ENCODE measurements around the gene SPAG17. TPM values are rescaled to one million over a fixed set of nuclear protein-coding genes. Genes with fewer than 3 reads are reported as not detected.

The SPAG17 gene
- total RNA-seq, 2 experiments from 2014 or later: not detected

GRCh38 chr1:118219438-118219837, 34.4 kb upstream of the SPAG17 start:
- Histone ChIP-seq H3K4me1 (ENCODE audit: insufficient read depth, low read length, poor library complexity, severe bottlenecking) (no peaks in the 10 kb centered on the region), H3K4me3 (ENCODE audit: low read depth, low read length, poor library complexity, severe bottlenecking) (no peak overlapping the region), H3K9me2 (ENCODE audit: insufficient read depth, low read length) (no peaks in the 10 kb centered on the region), H3K9me3 (ENCODE audit: low read length) (no peaks in the 10 kb centered on the region), H3K27ac (ENCODE audit: low read depth, low read length, poor library complexity, severe bottlenecking) (no peak overlapping the region), H3K79me2 (ENCODE audit: insufficient read depth, low read depth, low read length) (no peaks in the 10 kb centered on the region), H2AFZ (ENCODE audit: low read length) (no peak overlapping the region), H4K20me1 (ENCODE audit: insufficient read depth, low read length) (no peaks in the 10 kb centered on the region), H3K4me2 (ENCODE audit: low read length) (no peak overlapping the region), H3K36me3 (ENCODE audit: insufficient read depth, low read length) (no peaks in the 10 kb centered on the region)
- ChIA-PET POLR2A (no interaction called here), CTCF (ENCODE audit: unreplicated experiment) (no interaction called here)
- BruUV-seq (replicated peaks): no TSS peak
- TF ChIP-seq, protein P1, sequence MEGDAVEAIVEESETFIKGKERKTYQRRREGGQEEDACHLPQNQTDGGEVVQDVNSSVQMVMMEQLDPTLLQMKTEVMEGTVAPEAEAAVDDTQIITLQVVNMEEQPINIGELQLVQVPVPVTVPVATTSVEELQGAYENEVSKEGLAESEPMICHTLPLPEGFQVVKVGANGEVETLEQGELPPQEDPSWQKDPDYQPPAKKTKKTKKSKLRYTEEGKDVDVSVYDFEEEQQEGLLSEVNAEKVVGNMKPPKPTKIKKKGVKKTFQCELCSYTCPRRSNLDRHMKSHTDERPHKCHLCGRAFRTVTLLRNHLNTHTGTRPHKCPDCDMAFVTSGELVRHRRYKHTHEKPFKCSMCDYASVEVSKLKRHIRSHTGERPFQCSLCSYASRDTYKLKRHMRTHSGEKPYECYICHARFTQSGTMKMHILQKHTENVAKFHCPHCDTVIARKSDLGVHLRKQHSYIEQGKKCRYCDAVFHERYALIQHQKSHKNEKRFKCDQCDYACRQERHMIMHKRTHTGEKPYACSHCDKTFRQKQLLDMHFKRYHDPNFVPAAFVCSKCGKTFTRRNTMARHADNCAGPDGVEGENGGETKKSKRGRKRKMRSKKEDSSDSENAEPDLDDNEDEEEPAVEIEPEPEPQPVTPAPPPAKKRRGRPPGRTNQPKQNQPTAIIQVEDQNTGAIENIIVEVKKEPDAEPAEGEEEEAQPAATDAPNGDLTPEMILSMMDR (conservative IDR thresholded peaks at IDR 0.05; ENCODE audit: low read length): no peak
- TF ChIP-seq EZH2phosphoT487 (IDR thresholded peaks at IDR 0.05; ENCODE audit: borderline replicate concordance, low read depth, low read length): no peak
- no peak for DNase-seq (ENCODE audit: low spot score)
- intact Hi-C loops (cut with micrococcal nuclease; ENCODE audit: unreplicated experiment): no loop called here

DNA sequence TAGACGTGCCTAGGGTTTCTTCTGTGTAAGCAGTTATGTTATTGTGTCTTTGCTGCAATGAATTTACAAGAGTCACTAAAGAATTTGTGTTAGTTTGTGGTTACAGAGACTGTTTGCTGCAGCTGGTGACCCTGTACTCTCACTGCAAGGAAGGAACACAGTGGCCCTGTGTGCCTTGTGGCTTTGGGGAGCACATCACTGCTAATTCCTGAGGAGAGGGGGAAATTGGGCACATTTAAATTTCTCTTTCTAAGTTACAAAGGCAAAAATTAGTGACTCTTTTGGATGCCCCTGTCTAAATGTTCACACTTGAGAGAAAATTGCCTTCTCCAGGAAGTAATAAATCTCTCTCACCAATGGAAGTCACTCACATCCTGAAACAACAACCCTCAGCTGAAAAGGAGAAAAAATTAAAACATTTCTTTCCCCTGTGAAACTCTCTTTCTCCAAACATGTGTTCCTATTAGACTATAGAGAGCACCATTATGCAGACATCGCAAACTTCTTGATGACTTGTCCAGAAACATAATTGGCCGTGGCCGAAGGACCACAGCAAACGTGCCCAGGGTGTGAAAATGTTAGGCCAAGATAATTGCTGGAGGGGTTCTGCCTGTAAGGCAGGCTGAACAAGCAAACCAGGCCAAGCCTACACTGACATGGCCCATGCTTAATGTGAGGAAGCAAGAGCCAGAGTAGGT, 32.3 kb upstream of the SPAG17 start:
- BruUV-seq (replicated peaks): no TSS peak
- CTCF ChIA-PET (ENCODE audit: unreplicated experiment): no interaction called here

GRCh38 chr1:118214866-118215265, 29.8 kb upstream of the SPAG17 start:
- Histone ChIP-seq H4K20me1 (ENCODE audit: insufficient read depth, low read length) (no peaks in the 10 kb centered on the region), H3K27ac (ENCODE audit: low read depth, low read length, poor library complexity, severe bottlenecking) (no peak overlapping the region), H3K79me2 (ENCODE audit: insufficient read depth, low read depth, low read length) (no peaks in the 10 kb centered on the region), H3K4me1 (ENCODE audit: insufficient read depth, low read length, poor library complexity, severe bottlenecking) (no peaks in the 10 kb centered on the region), H2AFZ (ENCODE audit: low read length) (no peak overlapping the region), H3K9me2 (ENCODE audit: insufficient read depth, low read length) (no peaks in the 10 kb centered on the region), H3K4me2 (ENCODE audit: low read length) (no peak overlapping the region), H3K36me3 (ENCODE audit: insufficient read depth, low read length) (no peaks in the 10 kb centered on the region), H3K9me3 (ENCODE audit: low read length) (no peaks in the 10 kb centered on the region), H3K4me3 (ENCODE audit: low read depth, low read length, poor library complexity, severe bottlenecking) (no peak overlapping the region)
- ChIA-PET CTCF (ENCODE audit: unreplicated experiment) (no interaction called here), POLR2A (no interaction called here)
- DNase-seq (ENCODE audit: low spot score): no peak
- intact Hi-C loops (cut with micrococcal nuclease; ENCODE audit: unreplicated experiment): no loop called here
- no TSS peak for BruUV-seq (replicated peaks)
- TF ChIP-seq, protein P1 (conservative IDR thresholded peaks at IDR 0.05; ENCODE audit: low read length): no peak

More for the DNA sequence above, 32.3 kb upstream of the SPAG17 start:
- Histone ChIP-seq H4K20me1 (ENCODE audit: insufficient read depth, low read length) (no peaks in the 10 kb centered on the region), H3K36me3 (ENCODE audit: insufficient read depth, low read length) (no peaks in the 10 kb centered on the region), H2AFZ (ENCODE audit: low read length) (no peak overlapping the region), H3K4me1 (ENCODE audit: insufficient read depth, low read length, poor library complexity, severe bottlenecking) (no peaks in the 10 kb centered on the region), H3K9me2 (ENCODE audit: insufficient read depth, low read length) (no peaks in the 10 kb centered on the region), H3K27ac (ENCODE audit: low read depth, low read length, poor library complexity, severe bottlenecking) (no peak overlapping the region), H3K4me3 (ENCODE audit: low read depth, low read length, poor library complexity, severe bottlenecking) (no peak overlapping the region), H3K9me3 (ENCODE audit: low read length) (no peaks in the 10 kb centered on the region), H3K4me2 (ENCODE audit: low read length) (no peak overlapping the region), H3K79me2 (ENCODE audit: insufficient read depth, low read depth, low read length) (no peaks in the 10 kb centered on the region)
- TF ChIP-seq, protein P1 (conservative IDR thresholded peaks at IDR 0.05; ENCODE audit: low read length): no peak
- no peak for TF ChIP-seq EZH2phosphoT487 (IDR thresholded peaks at IDR 0.05; ENCODE audit: borderline replicate concordance, low read depth, low read length)
- no peak for DNase-seq (ENCODE audit: low spot score)
- intact Hi-C loops (cut with micrococcal nuclease; ENCODE audit: unreplicated experiment): no loop called here
- POLR2A ChIA-PET: no interaction called here

Data from OCI-LY7 (cell line).